OCI-LY7 (cell line): ENCODE data around the gene NELL1.

Experiments used
- CTCF ChIP-seq: fragments of 200-600 bp; sonication (generic); conservative IDR thresholded peaks from 2 replicates; pipeline ENCODE4 v1.5.1; 2014; ENCODE audit warnings: mild to moderate bottlenecking, antibody characterized with exemption, low read length, moderate library complexity, mixed read lengths
- EZH2phosphoT487 ChIP-seq: fragments of 200-600 bp; sonication (generic); IDR thresholded peaks from 2 replicates; pipeline ENCODE4 v1.6.1; 2018; ENCODE audit warnings: low read depth, borderline replicate concordance, mild to moderate bottlenecking, mixed run types, antibody characterized with exemption, low read length, moderate library complexity, mixed read lengths

DNA sequence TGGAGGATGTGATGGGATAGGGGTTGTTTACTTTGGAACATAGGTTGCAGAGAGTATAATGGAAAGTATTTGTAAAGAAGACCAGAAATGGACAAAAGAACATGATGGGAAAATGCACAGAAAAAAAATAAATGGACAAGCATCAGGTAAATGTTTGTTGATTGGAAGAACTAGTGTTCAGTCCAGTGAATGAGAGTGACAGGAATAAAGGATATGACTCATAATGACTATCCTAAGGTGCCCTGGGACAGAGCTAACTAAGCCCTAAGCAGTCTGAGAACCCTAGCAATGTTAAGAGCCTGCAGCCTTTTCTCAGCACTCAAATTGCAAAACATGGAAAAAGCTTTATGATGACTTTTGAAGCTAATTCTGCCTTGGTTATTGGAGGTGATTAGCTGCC, 790.7 kb downstream of the NELL1 start:
- TF ChIP-seq CTCF (no peak), EZH2phosphoT487 (no peak)
